Measurements from ENCODE around the gene NFATC2IP. TPM values are rescaled to one million over a fixed set of nuclear protein-coding genes. Genes with fewer than 3 reads are reported as not detected.

The NFATC2IP gene
- total RNA-seq, 1 donor from 2014 or later = 63.9 TPM

- Mint-ChIP-seq H3K4me1 (no peaks in the 10 kb centered on the region), H3K27me3 (ENCODE audit: low read depth) (no peaks in the 10 kb centered on the region), H3K36me3 (ENCODE audit: low read depth) (peaks cover 6% of the 10 kb centered on the region), H3K27ac (ENCODE audit: unreplicated experiment) (no peak overlapping the region), H3K9me3 (no peaks in the 10 kb centered on the region), H3K4me3 (no peak overlapping the region)
- DNase-seq (ENCODE audit: low read depth, low spot score) = no peak
- TF ChIP-seq CTCF (conservative IDR thresholded peaks at IDR 0.05) = no peak
Measured at GRCh38 chr16:28913946-28914724, 36.6 kb upstream of the NFATC2IP start.

- Mint-ChIP-seq H3K4me1 (no peaks in the 10 kb centered on the region), H3K27me3 (ENCODE audit: low read depth) (no peaks in the 10 kb centered on the region), H3K9me3 (no peaks in the 10 kb centered on the region), H3K36me3 (ENCODE audit: low read depth) (peaks cover 6% of the 10 kb centered on the region), H3K27ac (ENCODE audit: unreplicated experiment) (no peak overlapping the region), H3K4me3 (no peak overlapping the region)
- no peak for TF ChIP-seq CTCF (conservative IDR thresholded peaks at IDR 0.05)
- DNase-seq (ENCODE audit: low read depth, low spot score) = no peak
Measured at GRCh38 chr16:28915181-28915580, 35.6 kb upstream of the NFATC2IP start.

- Mint-ChIP-seq H3K4me3 (no peak overlapping the region), H3K4me1 (no peaks in the 10 kb centered on the region), H3K27ac (ENCODE audit: unreplicated experiment) (peak overlapping the region; percentile 47), H3K27me3 (ENCODE audit: low read depth) (no peaks in the 10 kb centered on the region), H3K36me3 (ENCODE audit: low read depth) (peaks cover 6% of the 10 kb centered on the region), H3K9me3 (no peaks in the 10 kb centered on the region)
- DNase-seq (ENCODE audit: low read depth, low spot score) = no peak
- no peak for TF ChIP-seq CTCF (conservative IDR thresholded peaks at IDR 0.05)
Measured at GRCh38 chr16:28917095-28917494, 33.6 kb upstream of the NFATC2IP start.

GRCh38 chr16:28918698-28919097 is 32.0 kb upstream of the NFATC2IP start:
- no peak overlapping the region for H3K4me3 Mint-ChIP-seq
- H3K4me1 Mint-ChIP-seq = peaks cover 4% of the 10 kb centered on the region
- no peaks in the 10 kb centered on the region for H3K27me3 Mint-ChIP-seq (ENCODE audit: low read depth)

GRCh38 chr16:28923231-28923587 is 27.5 kb upstream of the NFATC2IP start:
- Mint-ChIP-seq H3K9me3 (no peaks in the 10 kb centered on the region), H3K4me3 (peak overlapping the region; percentile 77), H3K27ac (ENCODE audit: unreplicated experiment) (no peak overlapping the region), H3K27me3 (ENCODE audit: low read depth) (no peaks in the 10 kb centered on the region), H3K4me1 (peaks cover 19% of the 10 kb centered on the region), H3K36me3 (ENCODE audit: low read depth) (no peaks in the 10 kb centered on the region)
- no peak for TF ChIP-seq CTCF (conservative IDR thresholded peaks at IDR 0.05)
- DNase-seq (ENCODE audit: low read depth, low spot score) = no peak

More at GRCh38 chr16:28918698-28919097, 32.0 kb upstream of the NFATC2IP start:
- no peak for DNase-seq (ENCODE audit: low read depth, low spot score)
- TF ChIP-seq CTCF (conservative IDR thresholded peaks at IDR 0.05) = no peak
- H3K27ac Mint-ChIP-seq (ENCODE audit: unreplicated experiment) = no peak overlapping the region
- H3K36me3 Mint-ChIP-seq (ENCODE audit: low read depth) = peaks cover 6% of the 10 kb centered on the region
- no peaks in the 10 kb centered on the region for H3K9me3 Mint-ChIP-seq

All from neural crest cell (in vitro differentiated cells).